IMR-90 (cell line): ENCODE measurements around the gene CALHM1. TPM values are rescaled to one million over a fixed set of nuclear protein-coding genes. Genes with fewer than 3 reads are reported as not detected.

Experiments
- ATAC-seq: fragments of 200-7000 bp; cut with Tn5 transposase; 2 replicates; pipeline ENCODE4 v1.9.1; 2020; ENCODE audit warnings: low read depth, mild to moderate bottlenecking, moderate library complexity
- BruUV-seq: library from RNA; stranded (reverse); fragments of 400-500 nt; replicated peaks from 2 replicates; lab custom pipeline; 2021; lab: Mats Ljungman, UMichigan
- CTCF ChIA-PET: fragments of 300-600 bp; formaldehyde crosslinking; extraction: SDS; loops from one replicate; lab custom pipeline; 2021; ENCODE audit warnings: antibody characterized with exemption; lab: Yijun Ruan, JAX
- POLR2A ChIA-PET: fragments of 300-600 bp; sonication (Branson Sonifier 250); formaldehyde crosslinking; loops from one replicate; lab custom pipeline; 2022; ENCODE audit warnings: antibody characterized with exemption; ENCODE audit not compliant: unreplicated experiment; lab: Charles Lee
- DNase-seq: peaks from one replicate; pipeline ENCODE4 v3.0.0; 2013
- H2AFZ ChIP-seq: replicated peaks from 2 replicates; pipeline ENCODE3; 2013; ENCODE audit warnings: low read length, mild to moderate bottlenecking; ENCODE audit not compliant: poor library complexity
- H2AK5ac ChIP-seq: 2 replicates; pipeline ENCODE4 v1.6.1; 2013; ENCODE audit warnings: low read depth, low read length, inconsistent platforms
- H2AK9ac ChIP-seq: replicated peaks from 2 replicates; pipeline ENCODE3; 2013; ENCODE audit warnings: mild to moderate bottlenecking, low read depth, low read length, moderate library complexity; ENCODE audit not compliant: poor library complexity
- H2BK120ac ChIP-seq: 2 replicates; pipeline ENCODE4 v1.6.1; 2013; ENCODE audit warnings: low read depth, low read length, inconsistent platforms
- H2BK15ac ChIP-seq: 3 replicates; pipeline ENCODE4 v1.6.1; 2013; ENCODE audit warnings: low read depth, low read length, inconsistent platforms
- H2BK20ac ChIP-seq: 2 replicates; pipeline ENCODE4 v1.6.1; 2013; ENCODE audit warnings: low read depth, mild to moderate bottlenecking, inconsistent platforms, low read length, moderate library complexity
- H2BK5ac ChIP-seq: 2 replicates; pipeline ENCODE4 v1.6.1; 2013; ENCODE audit warnings: mild to moderate bottlenecking, low read depth, low read length, inconsistent platforms; ENCODE audit not compliant: poor library complexity, severe bottlenecking
- H3K14ac ChIP-seq: replicated peaks from 2 replicates; pipeline ENCODE4 v1.6.1; 2013; ENCODE audit warnings: low read depth, low read length, inconsistent platforms
- H3K18ac ChIP-seq: 2 replicates; pipeline ENCODE4 v1.6.1; 2013; ENCODE audit warnings: low read depth, low read length, control low read depth
- H3K23ac ChIP-seq: 2 replicates; pipeline ENCODE4 v1.6.1; 2013; ENCODE audit warnings: low read depth, low read length, inconsistent platforms
- H3K27ac ChIP-seq: 2 replicates; pipeline ENCODE4 v1.5.1; 2013; ENCODE audit warnings: mild to moderate bottlenecking, control low read depth, low read length; ENCODE audit not compliant: insufficient read depth
- H3K27me3 ChIP-seq: 2 replicates; pipeline ENCODE4 v1.6.1; 2013; ENCODE audit warnings: low read length; ENCODE audit not compliant: control insufficient read depth, insufficient read depth
- H3K36me3 ChIP-seq: 2 replicates; pipeline ENCODE4 v1.6.1; 2013; ENCODE audit warnings: low read length, mixed read lengths; ENCODE audit not compliant: control insufficient read depth, insufficient read depth
- H3K4ac ChIP-seq: 2 replicates; pipeline ENCODE4 v1.6.1; 2013; ENCODE audit warnings: low read depth, low read length, inconsistent platforms
- H3K4me1 ChIP-seq: 2 replicates; pipeline ENCODE4 v1.6.1; 2013; ENCODE audit warnings: low read length, mixed read lengths; ENCODE audit not compliant: control insufficient read depth, insufficient read depth
- H3K4me2 ChIP-seq: 2 replicates; pipeline ENCODE4 v1.6.1; 2013; ENCODE audit warnings: low read depth, mild to moderate bottlenecking, control low read depth, low read length, moderate library complexity
- H3K4me3 ChIP-seq: 2 replicates; pipeline ENCODE4 v1.5.1; 2013; ENCODE audit warnings: low read depth, mild to moderate bottlenecking, control low read depth, low read length, moderate library complexity; ENCODE audit not compliant: insufficient read depth
- H3K56ac ChIP-seq: 2 replicates; pipeline ENCODE4 v1.6.1; 2013; ENCODE audit warnings: low read length, inconsistent platforms; ENCODE audit not compliant: insufficient read depth; ENCODE audit errors: extremely low read depth
- H3K79me1 ChIP-seq, 2 experiments: 2 replicates each; pipeline ENCODE4 v1.6.1; 2013; ENCODE audit warnings: low read length in 2 of 2, inconsistent platforms in 1 of 2, low read depth in 1 of 2
- H3K9ac ChIP-seq: 2 replicates; pipeline ENCODE4 v1.6.1; 2013; ENCODE audit warnings: low read depth, low read length, control low read depth
- H3K9me1 ChIP-seq: 2 replicates; pipeline ENCODE4 v1.6.1; 2013; ENCODE audit warnings: low read length, inconsistent platforms; ENCODE audit not compliant: insufficient read depth
- H3K9me3 ChIP-seq: 2 replicates; pipeline ENCODE4 v1.6.1; 2013; ENCODE audit warnings: low read length; ENCODE audit not compliant: control insufficient read depth, insufficient read depth
- H4K20me1 ChIP-seq: 2 replicates; pipeline ENCODE4 v1.6.1; 2013; ENCODE audit warnings: low read length, inconsistent platforms; ENCODE audit not compliant: insufficient read depth
- H4K5ac ChIP-seq: 2 replicates; pipeline ENCODE4 v1.6.1; 2013; ENCODE audit warnings: mild to moderate bottlenecking, low read depth, low read length, control low read depth
- H4K8ac ChIP-seq, 2 experiments: 2 replicates each; pipeline ENCODE4 v1.6.1; 2013; ENCODE audit warnings: low read depth in 2 of 2, low read length in 2 of 2, control low read depth in 1 of 2, inconsistent platforms in 1 of 2
- H4K91ac ChIP-seq: 2 replicates; pipeline ENCODE4 v1.6.1; 2013; ENCODE audit warnings: low read depth, low read length, inconsistent platforms; ENCODE audit not compliant: insufficient read depth
- BHLHE40 ChIP-seq: fragments of 150-350 bp; IDR thresholded peaks from 2 replicates; pipeline ENCODE4 v1.6.1; 2016; ENCODE audit warnings: mild to moderate bottlenecking, low read depth, low read length
- CEBPB ChIP-seq: IDR thresholded peaks from 2 replicates; pipeline ENCODE4 v1.6.1; 2012; ENCODE audit warnings: low read depth, low read length, improper control_type of control experiment
- CHD1 ChIP-seq: IDR thresholded peaks from 2 replicates; pipeline ENCODE4 v1.6.1; 2012; ENCODE audit warnings: low read depth, low read length, improper control_type of control experiment
- FOS ChIP-seq: fragments of 150-350 bp; IDR thresholded peaks from 2 replicates; pipeline ENCODE4 v1.6.1; 2016; ENCODE audit warnings: low read depth, low read length
- MAFK ChIP-seq: IDR thresholded peaks from 2 replicates; pipeline ENCODE4 v1.6.1; 2012; ENCODE audit warnings: low read depth, low read length, improper control_type of control experiment
- MAZ ChIP-seq: IDR thresholded peaks from 2 replicates; pipeline ENCODE4 v1.6.1; 2012; ENCODE audit warnings: low read depth, mild to moderate bottlenecking, low read length, improper control_type of control experiment, moderate library complexity, borderline replicate concordance
- MXI1 ChIP-seq: IDR thresholded peaks from 2 replicates; pipeline ENCODE4 v1.6.1; 2012; ENCODE audit warnings: low read depth, mild to moderate bottlenecking, low read length, moderate library complexity, borderline replicate concordance
- NFE2L2 ChIP-seq: fragments of 150-350 bp; IDR thresholded peaks from 2 replicates; pipeline ENCODE4 v1.6.1; 2016; ENCODE audit warnings: low read depth, mild to moderate bottlenecking, low read length
- POLR2A ChIP-seq: IDR thresholded peaks from 2 replicates; pipeline ENCODE4 v1.6.1; 2012; ENCODE audit warnings: mild to moderate bottlenecking, low read depth, low read length
- RCOR1 ChIP-seq: IDR thresholded peaks from 2 replicates; pipeline ENCODE4 v1.6.1; 2012; ENCODE audit warnings: mild to moderate bottlenecking, low read length, improper control_type of control experiment; ENCODE audit not compliant: insufficient replicate concordance
- RFX5 ChIP-seq: IDR thresholded peaks from 2 replicates; pipeline ENCODE4 v1.8.0; 2012; ENCODE audit warnings: low read depth, mild to moderate bottlenecking, low read length, moderate library complexity
- SMC3 ChIP-seq: fragments of 150-350 bp; IDR thresholded peaks from 2 replicates; pipeline ENCODE4 v1.6.1; 2016; ENCODE audit warnings: low read depth, mild to moderate bottlenecking, antibody characterized with exemption, low read length, moderate library complexity
- WGBS, 2 experiments: methylation state at CpG; one replicate each; pipeline versions ENCODE4 v1.1.5 to v1.1.7; 2013; ENCODE audit warnings: missing lambda C conversion rate in 2 of 2; ENCODE audit not compliant: insufficient read length in 1 of 2; ENCODE audit errors: extremely low coverage in 2 of 2; 5-methylcytosine and 5-hydroxymethylcytosine counted together
- dilution Hi-C: fragments of 300-500 bp; cut with HindIII; formaldehyde crosslinking; loops from one replicate; pipeline ENCODE4 v1.14.3; 2018; ENCODE audit warnings: low sequenced_read_pairs; ENCODE audit not compliant: unreplicated experiment
- in situ Hi-C: fragments of 300-500 bp; cut with MboI; formaldehyde crosslinking; loops from 3 replicates; pipeline ENCODE4 v1.14.3; 2019; ENCODE audit warnings: low sequenced_read_pairs, inconsistent platforms, mixed read lengths
- intact Hi-C: fragments of 100-400 bp; cut with micrococcal nuclease; formaldehyde crosslinking; loops from 2 replicates; pipeline ENCODE4 v1.10.0; 2022
- polyA plus RNA-seq, 3 experiments: library from polyadenylated mRNA; depleted of rRNA; stranded (reverse); fragments of >200 nt; gene quantifications; 2 replicates each; pipeline ENCODE4 v1.2.3, GENCODE V29; 2012; ENCODE audit warnings: low replicate concordance in 1 of 3
- total RNA-seq: library from RNA; depleted of rRNA; stranded (reverse); fragments of >200 nt; gene quantifications from 2 replicates; pipeline ENCODE4 v1.2.3, GENCODE V29; 2012
- TF ChIP-seq, protein P1 (sequence below): fragments of 150-350 bp; IDR thresholded peaks from 2 replicates; pipeline ENCODE4 v1.6.1; 2017; ENCODE audit warnings: mild to moderate bottlenecking, antibody characterized with exemption, low read length, low read depth
- TF ChIP-seq, protein P2 (sequence below): conservative IDR thresholded peaks from 2 replicates; pipeline ENCODE4 v1.5.1; 2012; ENCODE audit warnings: mild to moderate bottlenecking, low read depth, low read length, improper control_type of control experiment

Gene CALHM1
- total and polyA plus RNA-seq, 2 of the 4 experiments (the other 2 are of a cell fraction) = not detected

DNA sequence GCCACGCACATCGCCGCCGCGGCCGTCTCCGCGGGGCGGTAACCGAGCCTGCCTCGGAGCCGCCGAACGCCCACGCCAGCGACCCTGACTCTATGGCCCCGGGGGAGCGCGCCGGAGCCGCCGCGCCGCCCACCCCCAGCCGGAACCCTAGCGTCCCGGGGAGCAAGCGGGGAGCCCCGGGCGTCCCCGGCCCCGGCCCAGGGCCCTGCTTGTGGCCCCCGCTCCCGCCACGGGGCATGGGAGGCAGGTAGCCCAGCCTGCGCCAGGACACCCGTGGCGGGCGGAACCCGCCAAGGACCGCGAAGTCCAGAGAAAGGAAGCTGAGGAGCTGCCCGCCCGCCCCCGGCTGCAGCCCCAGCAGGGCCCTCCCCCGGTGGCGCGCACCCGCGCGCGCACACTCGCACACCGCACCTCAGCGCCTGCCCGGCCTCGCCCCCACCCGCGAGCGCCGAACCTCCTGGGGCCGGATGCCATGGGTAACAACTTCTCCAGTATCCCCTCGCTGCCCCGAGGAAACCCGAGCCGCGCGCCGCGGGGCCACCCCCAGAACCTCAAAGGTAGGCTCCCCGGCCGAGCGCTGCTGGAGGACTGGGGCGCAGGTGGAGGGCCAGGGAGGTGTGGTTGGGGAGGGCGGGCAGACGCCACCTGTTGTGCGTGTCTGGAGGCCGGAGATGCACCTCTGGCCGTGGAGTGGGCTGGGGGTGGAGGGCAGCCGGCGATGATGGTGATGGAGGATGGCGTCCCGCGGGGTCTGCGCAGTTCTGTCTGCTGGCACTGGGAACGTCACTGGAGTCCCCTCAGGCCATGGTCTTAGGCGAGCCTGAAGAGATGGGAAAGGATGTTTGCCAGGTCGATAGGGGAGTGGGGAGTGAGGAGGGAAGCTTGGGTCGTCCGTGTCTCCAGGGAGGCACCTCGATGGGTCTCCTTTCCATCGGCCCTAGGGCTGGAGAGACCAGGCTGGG lies 35.5 kb upstream of the CALHM1 start:
- ATAC-seq = peak; percentile 7
- H3K23ac ChIP-seq = 0 out of 2 replicates have a peak overlapping the region, but pooled peaks have one; percentile 69
- peaks cover 16% of the 10 kb centered on the region; the same call in 1 of the 2 replicates for H4K20me1 ChIP-seq
- peaks cover 66% of the 10 kb centered on the region for H3K27me3 ChIP-seq
- H2AFZ ChIP-seq = peak overlapping the region; percentile 74
- H3K36me3 ChIP-seq = no peaks in the 10 kb centered on the region
- dilution Hi-C loops (no loop called here), intact Hi-C loops (no loop called here), in situ Hi-C loops (loop anchor here (10.0 kb wide), 1 partner anchor 191 kb away; no protein-coding TSS in a partner anchor)
- H3K56ac ChIP-seq = no peak overlapping the region
- H4K91ac ChIP-seq = no peak overlapping the region
- H2BK15ac ChIP-seq = no peak overlapping the region
- H2BK20ac ChIP-seq = no peak overlapping the region
- H3K9ac ChIP-seq = no peak overlapping the region
- H4K8ac ChIP-seq = no peak overlapping the region
- no peak overlapping the region for H4K5ac ChIP-seq
- H3K18ac ChIP-seq = no peak overlapping the region
- H2AK9ac ChIP-seq = peak overlapping the region; percentile 18
- no peak overlapping the region for H2BK5ac ChIP-seq
- CTCF ChIA-PET = no interaction called here
- no TSS peak for BruUV-seq
- no peak overlapping the region for H2AK5ac ChIP-seq
- no peak overlapping the region for H3K27ac ChIP-seq
- no peaks in the 10 kb centered on the region for H3K9me3 ChIP-seq
- H3K79me1 ChIP-seq = no peaks in the 10 kb centered on the region
- no peak for DNase-seq
- H3K4me1 ChIP-seq = peaks cover 19% of the 10 kb centered on the region
- H3K4ac ChIP-seq = no peak overlapping the region
- peak overlapping the region; percentile 35 for H3K4me3 ChIP-seq
- peaks cover 9% of the 10 kb centered on the region; the same call in 1 of the 2 replicates for H3K9me1 ChIP-seq
- H3K4me2 ChIP-seq = peak overlapping the region; percentile 54
- no peak overlapping the region for H2BK120ac ChIP-seq
- POLR2A ChIA-PET = no interaction called here
- 2% methylated on average over 51 of the region's 92 CpGs; no CpG with 5 or more reads in 1 of the 2 experiments for WGBS, 2 experiments
- H3K14ac ChIP-seq = no peak overlapping the region
- TF ChIP-seq RCOR1 (no peak), NFE2L2 (no peak), FOS (no peak), BHLHE40 (no peak), MAFK (no peak), POLR2A (no peak), CHD1 (no peak), MAZ (no peak), CEBPB (no peak), MXI1 (no peak), RFX5 (no peak), SMC3 (no peak)
- TF ChIP-seq, protein P1, sequence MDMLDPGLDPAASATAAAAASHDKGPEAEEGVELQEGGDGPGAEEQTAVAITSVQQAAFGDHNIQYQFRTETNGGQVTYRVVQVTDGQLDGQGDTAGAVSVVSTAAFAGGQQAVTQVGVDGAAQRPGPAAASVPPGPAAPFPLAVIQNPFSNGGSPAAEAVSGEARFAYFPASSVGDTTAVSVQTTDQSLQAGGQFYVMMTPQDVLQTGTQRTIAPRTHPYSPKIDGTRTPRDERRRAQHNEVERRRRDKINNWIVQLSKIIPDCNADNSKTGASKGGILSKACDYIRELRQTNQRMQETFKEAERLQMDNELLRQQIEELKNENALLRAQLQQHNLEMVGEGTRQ = no peak
- TF ChIP-seq, protein P2, sequence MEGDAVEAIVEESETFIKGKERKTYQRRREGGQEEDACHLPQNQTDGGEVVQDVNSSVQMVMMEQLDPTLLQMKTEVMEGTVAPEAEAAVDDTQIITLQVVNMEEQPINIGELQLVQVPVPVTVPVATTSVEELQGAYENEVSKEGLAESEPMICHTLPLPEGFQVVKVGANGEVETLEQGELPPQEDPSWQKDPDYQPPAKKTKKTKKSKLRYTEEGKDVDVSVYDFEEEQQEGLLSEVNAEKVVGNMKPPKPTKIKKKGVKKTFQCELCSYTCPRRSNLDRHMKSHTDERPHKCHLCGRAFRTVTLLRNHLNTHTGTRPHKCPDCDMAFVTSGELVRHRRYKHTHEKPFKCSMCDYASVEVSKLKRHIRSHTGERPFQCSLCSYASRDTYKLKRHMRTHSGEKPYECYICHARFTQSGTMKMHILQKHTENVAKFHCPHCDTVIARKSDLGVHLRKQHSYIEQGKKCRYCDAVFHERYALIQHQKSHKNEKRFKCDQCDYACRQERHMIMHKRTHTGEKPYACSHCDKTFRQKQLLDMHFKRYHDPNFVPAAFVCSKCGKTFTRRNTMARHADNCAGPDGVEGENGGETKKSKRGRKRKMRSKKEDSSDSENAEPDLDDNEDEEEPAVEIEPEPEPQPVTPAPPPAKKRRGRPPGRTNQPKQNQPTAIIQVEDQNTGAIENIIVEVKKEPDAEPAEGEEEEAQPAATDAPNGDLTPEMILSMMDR = no peak
